Measurements from ENCODE around the gene RASGRF1. TPM values are rescaled to one million over a fixed set of nuclear protein-coding genes. Genes with fewer than 3 reads are reported as not detected.

Gene RASGRF1
- total RNA-seq, 2 experiments from 2014 or later = not detected

DNA sequence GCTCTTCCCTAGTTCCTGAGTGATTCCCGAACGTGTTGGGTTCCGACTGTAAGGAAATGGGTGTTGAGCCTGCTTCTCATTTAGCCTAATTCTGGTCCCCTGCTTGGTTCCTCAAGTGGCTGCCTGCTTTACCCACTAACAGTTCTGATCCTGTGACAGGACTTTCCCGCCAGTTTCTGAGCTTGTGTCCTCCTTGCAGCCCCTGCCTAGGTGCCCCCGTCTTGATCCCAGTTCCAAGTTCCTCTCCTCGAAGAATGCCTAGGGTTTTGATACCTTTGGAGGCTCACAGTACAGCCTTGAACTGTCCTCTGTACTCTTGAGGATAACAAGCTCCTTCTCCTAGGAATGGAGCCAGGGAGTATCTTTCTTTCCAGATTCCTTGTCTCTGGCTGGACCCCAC is 12.0 kb upstream of the RASGRF1 start:
- no peaks in the 10 kb centered on the region for H3K9me3 ChIP-seq (ENCODE audit: control insufficient read depth in 1 of 2, insufficient read depth in 1 of 2, low read length in 2 of 2)
- no peak overlapping the region for H3K27ac ChIP-seq (ENCODE audit: low read depth in 1 of 2, low read length in 2 of 2)
- ATAC-seq (ENCODE audit: poor library complexity) (no peak), DNase-seq (no peak)
- no peak overlapping the region for H3K27ac Mint-ChIP-seq
- H3K36me3 ChIP-seq (ENCODE audit: insufficient read depth, low read length) = no peaks in the 10 kb centered on the region
- intact Hi-C loops (cut with DNase I, micrococcal nuclease) = no loop called here
- H3K4me1 Mint-ChIP-seq (ENCODE audit: low read depth) = no peaks in the 10 kb centered on the region
- H3K36me3 Mint-ChIP-seq (ENCODE audit: low read depth) = no peaks in the 10 kb centered on the region
- no peaks in the 10 kb centered on the region for H3K4me1 ChIP-seq (ENCODE audit: insufficient read depth, low read length)
- CTCF ChIA-PET = no interaction called here
- TF ChIP-seq, protein P1, sequence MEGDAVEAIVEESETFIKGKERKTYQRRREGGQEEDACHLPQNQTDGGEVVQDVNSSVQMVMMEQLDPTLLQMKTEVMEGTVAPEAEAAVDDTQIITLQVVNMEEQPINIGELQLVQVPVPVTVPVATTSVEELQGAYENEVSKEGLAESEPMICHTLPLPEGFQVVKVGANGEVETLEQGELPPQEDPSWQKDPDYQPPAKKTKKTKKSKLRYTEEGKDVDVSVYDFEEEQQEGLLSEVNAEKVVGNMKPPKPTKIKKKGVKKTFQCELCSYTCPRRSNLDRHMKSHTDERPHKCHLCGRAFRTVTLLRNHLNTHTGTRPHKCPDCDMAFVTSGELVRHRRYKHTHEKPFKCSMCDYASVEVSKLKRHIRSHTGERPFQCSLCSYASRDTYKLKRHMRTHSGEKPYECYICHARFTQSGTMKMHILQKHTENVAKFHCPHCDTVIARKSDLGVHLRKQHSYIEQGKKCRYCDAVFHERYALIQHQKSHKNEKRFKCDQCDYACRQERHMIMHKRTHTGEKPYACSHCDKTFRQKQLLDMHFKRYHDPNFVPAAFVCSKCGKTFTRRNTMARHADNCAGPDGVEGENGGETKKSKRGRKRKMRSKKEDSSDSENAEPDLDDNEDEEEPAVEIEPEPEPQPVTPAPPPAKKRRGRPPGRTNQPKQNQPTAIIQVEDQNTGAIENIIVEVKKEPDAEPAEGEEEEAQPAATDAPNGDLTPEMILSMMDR (IDR thresholded peaks at IDR 0.05) = no peak
- POLR2A ChIA-PET = no interaction called here
- H3K4me3 ChIP-seq (ENCODE audit: low read length) = no peak overlapping the region
- no peaks in the 10 kb centered on the region for H3K9me3 Mint-ChIP-seq
- no peak overlapping the region for H3K4me3 Mint-ChIP-seq
- H3K27me3 Mint-ChIP-seq = peaks cover 85% of the 10 kb centered on the region
- H3K27me3 ChIP-seq (ENCODE audit: control insufficient read depth in 1 of 2, insufficient read depth in 2 of 2, low read length in 2 of 2) = peaks cover 17 to 23% of the 10 kb centered on the region in 2 experiments

DNA sequence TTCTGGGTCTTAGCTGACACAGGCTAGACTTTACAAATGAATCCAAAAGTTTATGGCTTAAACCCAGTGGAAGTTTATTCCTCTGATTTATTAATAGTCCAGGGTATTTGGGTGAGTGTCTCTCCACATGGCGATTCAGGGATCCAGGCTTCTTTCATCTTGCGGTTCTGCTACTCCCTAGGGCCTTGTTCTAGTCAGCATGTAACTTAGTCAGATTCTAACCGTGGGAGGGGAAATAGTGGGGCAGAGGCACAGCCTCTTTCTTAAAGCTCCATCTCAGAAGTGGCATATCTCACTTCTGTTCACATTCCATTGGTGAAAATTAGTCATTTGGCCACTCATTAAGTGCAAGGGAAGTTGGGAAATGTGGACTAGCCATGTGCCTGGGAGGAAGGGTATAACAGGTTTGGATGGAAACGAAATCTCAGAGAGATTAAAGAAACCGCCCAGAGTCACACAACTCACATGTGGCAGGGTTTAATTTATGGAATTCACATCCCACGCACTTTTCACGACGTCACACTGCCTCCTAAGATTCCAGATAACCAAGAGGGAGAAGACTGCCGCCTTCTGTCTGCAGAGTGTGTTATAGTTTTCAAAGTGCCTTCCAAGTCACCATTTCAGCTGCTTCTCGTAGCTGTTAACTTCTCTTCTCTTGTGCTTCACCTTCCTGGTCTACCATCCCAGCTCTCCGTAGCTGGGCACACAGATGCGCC is 11.4 kb upstream of the RASGRF1 start:
- Mint-ChIP-seq H3K9me3 (no peaks in the 10 kb centered on the region), H3K27ac (no peak overlapping the region), H3K4me1 (ENCODE audit: low read depth) (no peaks in the 10 kb centered on the region), H3K4me3 (no peak overlapping the region), H3K27me3 (peaks cover 88% of the 10 kb centered on the region), H3K36me3 (ENCODE audit: low read depth) (no peaks in the 10 kb centered on the region)
- no peaks in the 10 kb centered on the region for H3K9me3 ChIP-seq (ENCODE audit: control insufficient read depth in 1 of 2, insufficient read depth in 1 of 2, low read length in 2 of 2)
- TF ChIP-seq, protein P1 (IDR thresholded peaks at IDR 0.05) = no peak
- H3K4me3 ChIP-seq (ENCODE audit: low read length) = no peak overlapping the region
- ChIA-PET CTCF (no interaction called here), POLR2A (no interaction called here)
- no peak for ATAC-seq (ENCODE audit: poor library complexity)
- no peaks in the 10 kb centered on the region for H3K36me3 ChIP-seq (ENCODE audit: insufficient read depth, low read length)
- H3K4me1 ChIP-seq (ENCODE audit: insufficient read depth, low read length) = no peaks in the 10 kb centered on the region
- DNase-seq = no peak
- intact Hi-C loops (cut with DNase I, micrococcal nuclease) = no loop called here
- H3K27me3 ChIP-seq (ENCODE audit: control insufficient read depth in 1 of 2, insufficient read depth in 2 of 2, low read length in 2 of 2) = peaks cover 17 to 21% of the 10 kb centered on the region in 2 experiments
- no peak overlapping the region for H3K27ac ChIP-seq (ENCODE audit: low read depth in 1 of 2, low read length in 2 of 2)

DNA sequence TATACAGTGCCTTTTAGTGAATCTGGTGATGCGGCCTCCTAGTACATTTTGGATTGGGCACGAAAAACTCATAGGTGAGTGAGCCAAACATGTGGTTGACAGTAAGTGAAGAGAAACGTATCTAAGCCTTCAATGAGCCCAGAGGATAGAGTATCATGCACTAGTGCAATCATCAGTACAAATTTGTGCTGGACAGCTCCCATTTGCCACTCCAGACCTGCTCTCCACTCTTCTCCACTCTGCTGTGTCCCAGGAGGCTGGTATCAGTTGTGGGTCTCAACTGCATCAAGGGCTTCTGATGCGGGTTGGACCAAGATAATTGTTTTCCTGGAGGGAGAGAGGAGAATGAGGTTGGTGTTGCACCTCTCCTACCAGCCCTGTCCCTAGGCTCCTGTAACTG is 9.1 kb upstream of the RASGRF1 start:
- H3K4me3 ChIP-seq (ENCODE audit: low read length) = no peak overlapping the region
- no peak overlapping the region for H3K27ac Mint-ChIP-seq
- H3K9me3 ChIP-seq (ENCODE audit: control insufficient read depth in 1 of 2, insufficient read depth in 1 of 2, low read length in 2 of 2) = no peaks in the 10 kb centered on the region
- no peaks in the 10 kb centered on the region for H3K36me3 Mint-ChIP-seq (ENCODE audit: low read depth)
- TF ChIP-seq, protein P1 (IDR thresholded peaks at IDR 0.05) = no peak
- H3K9me3 Mint-ChIP-seq = no peaks in the 10 kb centered on the region
- no peaks in the 10 kb centered on the region for H3K4me1 Mint-ChIP-seq (ENCODE audit: low read depth)
- H3K27ac ChIP-seq (ENCODE audit: low read depth in 1 of 2, low read length in 2 of 2) = no peak overlapping the region
- H3K27me3 Mint-ChIP-seq = peaks cover 80% of the 10 kb centered on the region
- ChIA-PET POLR2A (no interaction called here), CTCF (no interaction called here)
- ATAC-seq (ENCODE audit: poor library complexity) (no peak), DNase-seq (no peak)
- H3K27me3 ChIP-seq (ENCODE audit: control insufficient read depth in 1 of 2, insufficient read depth in 2 of 2, low read length in 2 of 2) = peaks cover 14 to 20% of the 10 kb centered on the region in 2 experiments
- intact Hi-C loops (cut with DNase I, micrococcal nuclease) = no loop called here
- H3K36me3 ChIP-seq (ENCODE audit: insufficient read depth, low read length) = no peaks in the 10 kb centered on the region
- H3K4me1 ChIP-seq (ENCODE audit: insufficient read depth, low read length) = no peaks in the 10 kb centered on the region
- H3K4me3 Mint-ChIP-seq = no peak overlapping the region
